Measurements from ENCODE around the gene ZPLD1.

Gene ZPLD1

GRCh38 chr3:102471001-102471400 lies 36.2 kb downstream of the ZPLD1 start:
- FAIRE-seq, result no peak

- FAIRE-seq, result no peak
These were observed 36.7 kb downstream of the ZPLD1 start for GRCh38 chr3:102471491-102471890.

- FAIRE-seq, result no peak
These were observed 38.8 kb downstream of the ZPLD1 start for GRCh38 chr3:102473648-102474047.

- FAIRE-seq, result no peak
These were observed 39.4 kb downstream of the ZPLD1 start for GRCh38 chr3:102474207-102474606.

GRCh38 chr3:102476198-102476597 lies 41.4 kb downstream of the ZPLD1 start:
- FAIRE-seq, result no peak

- no peak for FAIRE-seq
These were observed 43.3 kb downstream of the ZPLD1 start for GRCh38 chr3:102478160-102478559.

- FAIRE-seq, result no peak
These were observed 45.3 kb downstream of the ZPLD1 start for GRCh38 chr3:102480139-102480538.

- FAIRE-seq, result no peak
These were observed 46.2 kb downstream of the ZPLD1 start for GRCh38 chr3:102481050-102481449.

- no peak for FAIRE-seq
These were observed 48.7 kb downstream of the ZPLD1 start for GRCh38 chr3:102483556-102483955.

- no peak for FAIRE-seq
These were observed 49.5 kb downstream of the ZPLD1 start for GRCh38 chr3:102484363-102484762.

- no peak for FAIRE-seq
These were observed 50.9 kb downstream of the ZPLD1 start for GRCh38 chr3:102485701-102486100.

GRCh38 chr3:102488331-102488730 lies 53.5 kb downstream of the ZPLD1 start:
- FAIRE-seq, result no peak

GRCh38 chr3:102492300-102492699 lies 57.5 kb downstream of the ZPLD1 start:
- no peak for FAIRE-seq

GRCh38 chr3:102497571-102497970 lies 62.8 kb downstream of the ZPLD1 start:
- FAIRE-seq, result no peak

GRCh38 chr3:102505542-102505941 lies 70.7 kb downstream of the ZPLD1 start:
- no peak for FAIRE-seq

GRCh38 chr3:102510663-102511062 lies 75.8 kb downstream of the ZPLD1 start:
- FAIRE-seq, result no peak

- no peak for FAIRE-seq
These were observed 76.4 kb downstream of the ZPLD1 start for GRCh38 chr3:102511168-102511567.

- no peak for FAIRE-seq
These were observed 76.8 kb downstream of the ZPLD1 start for GRCh38 chr3:102511639-102512038.

- no peak for FAIRE-seq
These were observed 78.1 kb downstream of the ZPLD1 start for GRCh38 chr3:102512734-102513504.

- no peak for FAIRE-seq
These were observed 79.4 kb downstream of the ZPLD1 start for GRCh38 chr3:102514241-102514640.

- no peak for FAIRE-seq
These were observed 86.4 kb downstream of the ZPLD1 start for GRCh38 chr3:102521246-102521645.

- no peak for FAIRE-seq
These were observed 90.8 kb downstream of the ZPLD1 start for GRCh38 chr3:102525624-102526023.

GRCh38 chr3:102526865-102527264 lies 92.0 kb downstream of the ZPLD1 start:
- FAIRE-seq, result no peak

- no peak for FAIRE-seq
These were observed 93.9 kb downstream of the ZPLD1 start for GRCh38 chr3:102528727-102529126.
